ENCODE results near the gene CCL13. TPM values are rescaled to one million over a fixed set of nuclear protein-coding genes. Genes with fewer than 3 reads are reported as not detected.

The CCL13 gene
- total and polyA plus RNA-seq, 10 of the 15 experiments (the other 5 are each of a cell fraction or from before 2014, with no cell fraction given), result not detected

GRCh38 chr17:34378664-34379101 lies 22.4 kb downstream of the CCL13 start (continued):
- TF ChIP-seq PRDM15 (CRISPR knock-in tag; IDR thresholded peaks at IDR 0.05), result no peak
- TF ChIP-seq SRF (IDR thresholded peaks at IDR 0.05; ENCODE audit: low read depth in 2 of 2, low read length in 2 of 2), result no peak
- no peak for TF ChIP-seq ZBTB33 (IDR thresholded peaks at IDR 0.05)
- TF ChIP-seq HSF1 (IDR thresholded peaks at IDR 0.05; ENCODE audit: low read depth, low read length), result no peak
- no peak for TF ChIP-seq NR2C2 (IDR thresholded peaks at IDR 0.05; ENCODE audit: borderline replicate concordance, control insufficient read depth, insufficient read length, low read depth)
- TF ChIP-seq CEBPZ (IDR thresholded peaks at IDR 0.05; ENCODE audit: low read depth, low read length), result no peak
- peak; percentile 77 to 92 for TF ChIP-seq EP300 (IDR thresholded peaks at IDR 0.05; ENCODE audit: borderline replicate concordance in 1 of 2, control insufficient read depth in 1 of 2, low read depth in 2 of 2, low read length in 2 of 2)
- peak; percentile 81 for TF ChIP-seq ATF7 (IDR thresholded peaks at IDR 0.05; ENCODE audit: low read depth)
- no peak for TF ChIP-seq RFX5 (IDR thresholded peaks at IDR 0.05; ENCODE audit: low read depth, low read length)
- TF ChIP-seq ELK1 (IDR thresholded peaks at IDR 0.05; ENCODE audit: low read depth, low read length), result no peak
- TF ChIP-seq IRF4 (IDR thresholded peaks at IDR 0.05; ENCODE audit: low read depth, low read length), result 0 out of 2 replicates have a peak, but pooled peaks have one; percentile 65
- no peak for TF ChIP-seq HDAC2 (IDR thresholded peaks at IDR 0.05)
- TF ChIP-seq BACH1 (IDR thresholded peaks at IDR 0.05; ENCODE audit: borderline replicate concordance), result peak; percentile 18; the same call in 1 of the 2 replicates
- TF ChIP-seq POLR2AphosphoS5 (IDR thresholded peaks at IDR 0.05; ENCODE audit: low read length), result no peak
- peak; percentile 66; the same call in 1 of the 2 replicates for TF ChIP-seq JUND (IDR thresholded peaks at IDR 0.05; ENCODE audit: low read depth, low read length)
- TF ChIP-seq FOXK2 (IDR thresholded peaks at IDR 0.05), result no peak
- TF ChIP-seq CEBPB (IDR thresholded peaks at IDR 0.05; ENCODE audit: borderline replicate concordance in 1 of 2, low read depth in 2 of 2, low read length in 2 of 2), result no peak
- no peak for TF ChIP-seq LARP7 (IDR thresholded peaks at IDR 0.05)
- no peak for TF ChIP-seq NFYA (IDR thresholded peaks at IDR 0.05; ENCODE audit: borderline replicate concordance, low read depth, low read length)

Measured in GM12878 (cell line).